GM23338 (cell line): ENCODE measurements around the gene ABCC10. TPM values are rescaled to one million over a fixed set of nuclear protein-coding genes. Genes with fewer than 3 reads are reported as not detected.

ENCODE experiments used
- ATAC-seq: fragments of 200-7000 bp; cut with Tn5 transposase; 3 replicates; pipeline ENCODE4 v1.9.1; 2020
- DNase-seq: peaks from one replicate; pipeline ENCODE4 v3.0.0-alpha.2; 2015; ENCODE audit warnings: low spot score
- H2AFZ ChIP-seq: fragments of 200-600 bp; sonication (generic); 2 replicates; pipeline ENCODE4 v1.8.0; 2016; ENCODE audit warnings: antibody characterized with exemption, mild to moderate bottlenecking, moderate library complexity
- H3F3A ChIP-seq: fragments of 200-600 bp; sonication (generic); replicated peaks from 2 replicates; pipeline ENCODE4 v1.8.0; 2017; ENCODE audit warnings: antibody characterized with exemption, mixed run types, low read depth
- H3K27ac ChIP-seq: fragments of 200-600 bp; sonication (generic); 2 replicates; pipeline ENCODE4 v1.6.1; 2016; ENCODE audit warnings: low read depth
- H3K27me3 ChIP-seq: fragments of 200-600 bp; sonication (generic); 2 replicates; pipeline ENCODE4 v1.8.0; 2016; ENCODE audit warnings: mild to moderate bottlenecking, mixed run types, moderate library complexity; ENCODE audit not compliant: insufficient read depth
- H3K36me3 ChIP-seq: fragments of 200-600 bp; sonication (generic); 2 replicates; pipeline ENCODE4 v1.8.0; 2016; ENCODE audit warnings: mild to moderate bottlenecking; ENCODE audit not compliant: insufficient read depth
- H3K4me1 ChIP-seq: fragments of 200-600 bp; sonication (generic); 2 replicates; pipeline ENCODE4 v1.8.0; 2016; ENCODE audit warnings: mild to moderate bottlenecking, moderate library complexity; ENCODE audit not compliant: insufficient read depth
- H3K4me2 ChIP-seq: fragments of 200-600 bp; sonication (generic); 2 replicates; pipeline ENCODE4 v1.7.1; 2017; ENCODE audit warnings: mixed run types
- H3K4me3 ChIP-seq: fragments of 200-600 bp; sonication (generic); 2 replicates; pipeline ENCODE4 v1.6.1; 2016; ENCODE audit warnings: mixed run types
- H3K79me2 ChIP-seq: fragments of 200-600 bp; sonication (generic); replicated peaks from 2 replicates; pipeline ENCODE4 v1.8.0; 2017; ENCODE audit warnings: mild to moderate bottlenecking; ENCODE audit not compliant: insufficient read depth
- H3K9me2 ChIP-seq: fragments of 200-600 bp; sonication (generic); 2 replicates; pipeline ENCODE4 v1.8.0; 2017; ENCODE audit not compliant: insufficient read depth
- H4K20me1 ChIP-seq: fragments of 200-600 bp; sonication (generic); replicated peaks from 2 replicates; pipeline ENCODE4 v1.8.0; 2017; ENCODE audit warnings: mild to moderate bottlenecking; ENCODE audit not compliant: insufficient read depth
- H3K27ac Mint-ChIP-seq: 2 replicates; pipeline ENCODE4 v1.8.0; 2020; ENCODE audit warnings: inconsistent platforms, mild to moderate bottlenecking, moderate library complexity, mixed read lengths
- H3K27me3 Mint-ChIP-seq: 3 replicates; pipeline ENCODE4 v1.8.0; 2022; ENCODE audit warnings: low read depth, mild to moderate bottlenecking, moderate library complexity, mixed read lengths, inconsistent platforms; ENCODE audit not compliant: insufficient read depth, poor library complexity
- H3K36me3 Mint-ChIP-seq: 3 replicates; pipeline ENCODE4 v1.8.0; 2021; ENCODE audit warnings: low read depth, mild to moderate bottlenecking, inconsistent platforms, moderate library complexity, mixed read lengths
- H3K4me1 Mint-ChIP-seq: 3 replicates; pipeline ENCODE4 v1.8.0; 2020; ENCODE audit warnings: mild to moderate bottlenecking, inconsistent platforms, mixed read lengths
- H3K4me3 Mint-ChIP-seq: 3 replicates; pipeline ENCODE4 v1.8.0; 2021; ENCODE audit warnings: moderate library complexity, mild to moderate bottlenecking, inconsistent platforms, mixed read lengths
- H3K9me3 Mint-ChIP-seq: 3 replicates; pipeline ENCODE4 v1.8.0; 2020; ENCODE audit warnings: moderate library complexity, mild to moderate bottlenecking, inconsistent platforms, mixed read lengths
- CREB1 ChIP-seq: fragments of 250-450 bp; sonication (Bioruptor Pico); IDR thresholded peaks from 2 replicates; pipeline ENCODE4 v1.5.0; 2020; ENCODE audit warnings: low read depth, mild to moderate bottlenecking, moderate library complexity
- EZH2 ChIP-seq: fragments of 200-600 bp; sonication (generic); IDR thresholded peaks from one replicate; pipeline ENCODE4 v1.8.0; 2017; ENCODE audit warnings: antibody characterized with exemption, mild to moderate bottlenecking, low read depth; ENCODE audit not compliant: unreplicated experiment
- NANOG ChIP-seq: IDR thresholded peaks from 2 replicates; pipeline ENCODE4 v1.6.1; 2016; ENCODE audit warnings: antibody characterized with exemption, borderline replicate concordance
- POLR2AphosphoS5 ChIP-seq: IDR thresholded peaks from 2 replicates; pipeline ENCODE4 v1.6.1; 2016; ENCODE audit warnings: antibody characterized with exemption, low read depth
- STAT1 ChIP-seq: IDR thresholded peaks from one replicate; pipeline ENCODE4 v1.6.1; 2016; ENCODE audit warnings: antibody characterized with exemption; ENCODE audit not compliant: unreplicated experiment
- ZNF331 ChIP-seq: fragments of 250-450 bp; sonication (Bioruptor Pico); IDR thresholded peaks from 2 replicates; pipeline ENCODE4 v1.5.0; 2020; ENCODE audit warnings: low read depth, mild to moderate bottlenecking, moderate library complexity
- polyA plus RNA-seq: library from polyadenylated mRNA; unstranded; fragments of >200 nt; fragmentation: Nextera tagmentation; extraction: Ambion mirVana; gene quantifications from 2 replicates; pipeline ENCODE4 v1.2.1, GENCODE V29; 2016
- total RNA-seq: library from RNA; depleted of rRNA; stranded (reverse); fragments of >200 nt; shearing (Covaris generic); gene quantifications from 2 replicates; pipeline ENCODE4 v1.2.3, GENCODE V29; 2014
- TF ChIP-seq, protein P1 (sequence below), 2 experiments: fragments of 200-600 bp in 1 of 2; sonication (generic) in 1 of 2; conservative IDR thresholded peaks; 2 replicates each; pipeline versions ENCODE4 v1.5.1 to v1.6.1; 2016 to 2017; ENCODE audit warnings: antibody characterized with exemption in 2 of 2, low read depth in 2 of 2, mild to moderate bottlenecking in 2 of 2, moderate library complexity in 1 of 2
- TF ChIP-seq, protein P2 (sequence below): fragments of 250-450 bp; sonication (Bioruptor Pico); IDR thresholded peaks from 2 replicates; pipeline ENCODE4 v1.5.0; 2020; ENCODE audit warnings: mild to moderate bottlenecking, moderate library complexity

ABCC10 gene
- total and polyA plus RNA-seq, 2 experiments from 2014 or later = 16.9 to 17.5 TPM

DNA sequence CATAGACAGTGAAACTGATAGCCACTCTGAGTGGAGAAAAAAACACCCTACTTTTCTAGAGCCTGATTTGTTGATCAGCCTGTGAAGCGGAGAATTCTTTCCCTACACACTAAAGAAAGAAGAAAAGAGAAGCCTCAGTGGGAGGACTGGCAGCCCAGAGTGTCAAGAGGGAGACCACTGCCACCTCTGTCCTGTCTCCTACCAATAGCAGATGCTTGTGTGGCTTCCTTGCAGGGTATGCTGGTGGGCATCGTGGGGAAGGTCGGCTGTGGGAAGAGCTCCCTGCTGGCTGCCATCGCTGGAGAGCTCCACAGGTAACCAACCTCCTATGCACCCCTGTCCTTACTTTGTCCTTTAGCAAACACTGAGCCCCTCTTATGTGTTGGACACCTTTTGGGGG lies 10.4 kb downstream of the ABCC10 start:
- Histone ChIP-seq H3K36me3 (no peaks in the 10 kb centered on the region), H3K4me3 (no peak overlapping the region), H3K79me2 (no peaks in the 10 kb centered on the region), H3K27ac (no peak overlapping the region), H3K9me2 (no peaks in the 10 kb centered on the region), H3K4me2 (no peak overlapping the region), H3F3A (no peaks in the 10 kb centered on the region), H2AFZ (no peak overlapping the region), H4K20me1 (no peaks in the 10 kb centered on the region; the same call in 1 of the 2 replicates), H3K27me3 (no peaks in the 10 kb centered on the region), H3K4me1 (no peaks in the 10 kb centered on the region)
- Mint-ChIP-seq H3K27me3 (peaks cover 7% of the 10 kb centered on the region), H3K9me3 (no peaks in the 10 kb centered on the region), H3K36me3 (peaks cover under 1% of the 10 kb centered on the region; the same call in 1 of the 3 replicates), H3K4me3 (no peak overlapping the region), H3K4me1 (no peaks in the 10 kb centered on the region), H3K27ac (no peak overlapping the region)
- no peak for TF ChIP-seq CREB1 (CRISPR knock-in tag)
- TF ChIP-seq NANOG = no peak
- DNase-seq (no peak), ATAC-seq (no peak)

DNA sequence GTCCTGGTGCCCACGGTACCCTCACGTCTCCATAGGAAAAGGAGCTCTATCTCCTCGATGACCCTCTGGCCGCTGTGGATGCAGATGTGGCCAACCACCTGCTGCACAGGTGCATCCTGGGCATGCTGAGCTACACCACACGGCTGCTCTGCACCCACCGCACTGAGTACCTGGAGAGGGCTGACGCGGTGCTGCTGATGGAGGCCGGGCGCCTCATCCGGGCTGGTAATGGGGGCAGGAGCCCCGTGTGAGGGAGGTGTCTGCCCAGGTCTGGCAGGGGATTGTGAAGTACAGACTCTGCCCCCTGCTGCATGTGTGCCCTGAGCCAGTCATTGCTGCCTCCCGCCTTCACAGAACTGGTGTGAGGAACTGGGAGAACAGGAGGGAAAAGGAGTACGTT lies 15.6 kb downstream of the ABCC10 start:
- Histone ChIP-seq H3K9me2 (no peaks in the 10 kb centered on the region), H3K4me3 (no peak overlapping the region), H3K27me3 (no peaks in the 10 kb centered on the region), H3K79me2 (no peaks in the 10 kb centered on the region), H2AFZ (no peak overlapping the region), H3F3A (no peaks in the 10 kb centered on the region), H4K20me1 (no peaks in the 10 kb centered on the region; the same call in 1 of the 2 replicates), H3K4me1 (no peaks in the 10 kb centered on the region), H3K36me3 (no peaks in the 10 kb centered on the region), H3K27ac (no peak overlapping the region), H3K4me2 (no peak overlapping the region)
- Mint-ChIP-seq H3K4me3 (no peak overlapping the region), H3K27me3 (peaks cover 5% of the 10 kb centered on the region), H3K36me3 (peaks cover 13% of the 10 kb centered on the region; the same call in 2 of the 3 replicates), H3K27ac (0 out of 2 replicates have a peak overlapping the region, but pooled peaks have one; percentile 40), H3K9me3 (no peaks in the 10 kb centered on the region), H3K4me1 (no peaks in the 10 kb centered on the region)
- DNase-seq (no peak), ATAC-seq (no peak)
- TF ChIP-seq, protein P1, sequence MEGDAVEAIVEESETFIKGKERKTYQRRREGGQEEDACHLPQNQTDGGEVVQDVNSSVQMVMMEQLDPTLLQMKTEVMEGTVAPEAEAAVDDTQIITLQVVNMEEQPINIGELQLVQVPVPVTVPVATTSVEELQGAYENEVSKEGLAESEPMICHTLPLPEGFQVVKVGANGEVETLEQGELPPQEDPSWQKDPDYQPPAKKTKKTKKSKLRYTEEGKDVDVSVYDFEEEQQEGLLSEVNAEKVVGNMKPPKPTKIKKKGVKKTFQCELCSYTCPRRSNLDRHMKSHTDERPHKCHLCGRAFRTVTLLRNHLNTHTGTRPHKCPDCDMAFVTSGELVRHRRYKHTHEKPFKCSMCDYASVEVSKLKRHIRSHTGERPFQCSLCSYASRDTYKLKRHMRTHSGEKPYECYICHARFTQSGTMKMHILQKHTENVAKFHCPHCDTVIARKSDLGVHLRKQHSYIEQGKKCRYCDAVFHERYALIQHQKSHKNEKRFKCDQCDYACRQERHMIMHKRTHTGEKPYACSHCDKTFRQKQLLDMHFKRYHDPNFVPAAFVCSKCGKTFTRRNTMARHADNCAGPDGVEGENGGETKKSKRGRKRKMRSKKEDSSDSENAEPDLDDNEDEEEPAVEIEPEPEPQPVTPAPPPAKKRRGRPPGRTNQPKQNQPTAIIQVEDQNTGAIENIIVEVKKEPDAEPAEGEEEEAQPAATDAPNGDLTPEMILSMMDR (conservative IDR thresholded peaks at IDR 0.05; ENCODE audit: low read depth in 2 of 2) = 0 out of 4 replicates have a peak, but pooled peaks of 1 of the 2 experiments have one; percentile 2
- TF ChIP-seq, protein P2, sequence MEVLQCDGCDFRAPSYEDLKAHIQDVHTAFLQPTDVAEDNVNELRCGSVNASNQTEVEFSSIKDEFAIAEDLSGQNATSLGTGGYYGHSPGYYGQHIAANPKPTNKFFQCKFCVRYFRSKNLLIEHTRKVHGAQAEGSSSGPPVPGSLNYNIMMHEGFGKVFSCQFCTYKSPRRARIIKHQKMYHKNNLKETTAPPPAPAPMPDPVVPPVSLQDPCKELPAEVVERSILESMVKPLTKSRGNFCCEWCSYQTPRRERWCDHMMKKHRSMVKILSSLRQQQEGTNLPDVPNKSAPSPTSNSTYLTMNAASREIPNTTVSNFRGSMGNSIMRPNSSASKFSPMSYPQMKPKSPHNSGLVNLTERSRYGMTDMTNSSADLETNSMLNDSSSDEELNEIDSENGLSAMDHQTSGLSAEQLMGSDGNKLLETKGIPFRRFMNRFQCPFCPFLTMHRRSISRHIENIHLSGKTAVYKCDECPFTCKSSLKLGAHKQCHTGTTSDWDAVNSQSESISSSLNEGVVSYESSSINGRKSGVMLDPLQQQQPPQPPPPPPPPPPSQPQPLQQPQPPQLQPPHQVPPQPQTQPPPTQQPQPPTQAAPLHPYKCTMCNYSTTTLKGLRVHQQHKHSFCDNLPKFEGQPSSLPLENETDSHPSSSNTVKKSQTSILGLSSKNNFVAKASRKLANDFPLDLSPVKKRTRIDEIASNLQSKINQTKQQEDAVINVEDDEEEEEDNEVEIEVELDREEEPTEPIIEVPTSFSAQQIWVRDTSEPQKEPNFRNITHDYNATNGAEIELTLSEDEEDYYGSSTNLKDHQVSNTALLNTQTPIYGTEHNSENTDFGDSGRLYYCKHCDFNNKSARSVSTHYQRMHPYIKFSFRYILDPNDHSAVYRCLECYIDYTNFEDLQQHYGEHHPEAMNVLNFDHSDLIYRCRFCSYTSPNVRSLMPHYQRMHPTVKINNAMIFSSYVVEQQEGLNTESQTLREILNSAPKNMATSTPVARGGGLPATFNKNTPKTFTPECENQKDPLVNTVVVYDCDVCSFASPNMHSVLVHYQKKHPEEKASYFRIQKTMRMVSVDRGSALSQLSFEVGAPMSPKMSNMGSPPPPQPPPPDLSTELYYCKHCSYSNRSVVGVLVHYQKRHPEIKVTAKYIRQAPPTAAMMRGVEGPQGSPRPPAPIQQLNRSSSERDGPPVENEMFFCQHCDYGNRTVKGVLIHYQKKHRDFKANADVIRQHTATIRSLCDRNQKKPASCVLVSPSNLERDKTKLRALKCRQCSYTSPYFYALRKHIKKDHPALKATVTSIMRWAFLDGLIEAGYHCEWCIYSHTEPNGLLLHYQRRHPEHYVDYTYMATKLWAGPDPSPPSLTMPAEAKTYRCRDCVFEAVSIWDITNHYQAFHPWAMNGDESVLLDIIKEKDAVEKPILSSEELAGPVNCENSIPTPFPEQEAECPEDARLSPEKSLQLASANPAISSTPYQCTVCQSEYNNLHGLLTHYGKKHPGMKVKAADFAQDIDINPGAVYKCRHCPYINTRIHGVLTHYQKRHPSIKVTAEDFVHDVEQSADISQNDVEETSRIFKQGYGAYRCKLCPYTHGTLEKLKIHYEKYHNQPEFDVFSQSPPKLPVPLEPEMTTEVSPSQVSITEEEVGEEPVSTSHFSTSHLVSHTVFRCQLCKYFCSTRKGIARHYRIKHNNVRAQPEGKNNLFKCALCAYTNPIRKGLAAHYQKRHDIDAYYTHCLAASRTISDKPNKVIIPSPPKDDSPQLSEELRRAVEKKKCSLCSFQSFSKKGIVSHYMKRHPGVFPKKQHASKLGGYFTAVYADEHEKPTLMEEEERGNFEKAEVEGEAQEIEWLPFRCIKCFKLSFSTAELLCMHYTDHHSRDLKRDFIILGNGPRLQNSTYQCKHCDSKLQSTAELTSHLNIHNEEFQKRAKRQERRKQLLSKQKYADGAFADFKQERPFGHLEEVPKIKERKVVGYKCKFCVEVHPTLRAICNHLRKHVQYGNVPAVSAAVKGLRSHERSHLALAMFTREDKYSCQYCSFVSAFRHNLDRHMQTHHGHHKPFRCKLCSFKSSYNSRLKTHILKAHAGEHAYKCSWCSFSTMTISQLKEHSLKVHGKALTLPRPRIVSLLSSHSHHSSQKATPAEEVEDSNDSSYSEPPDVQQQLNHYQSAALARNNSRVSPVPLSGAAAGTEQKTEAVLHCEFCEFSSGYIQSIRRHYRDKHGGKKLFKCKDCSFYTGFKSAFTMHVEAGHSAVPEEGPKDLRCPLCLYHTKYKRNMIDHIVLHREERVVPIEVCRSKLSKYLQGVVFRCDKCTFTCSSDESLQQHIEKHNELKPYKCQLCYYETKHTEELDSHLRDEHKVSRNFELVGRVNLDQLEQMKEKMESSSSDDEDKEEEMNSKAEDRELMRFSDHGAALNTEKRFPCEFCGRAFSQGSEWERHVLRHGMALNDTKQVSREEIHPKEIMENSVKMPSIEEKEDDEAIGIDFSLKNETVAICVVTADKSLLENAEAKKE = no peak
- TF ChIP-seq POLR2AphosphoS5 (no peak), EZH2 (no peak), STAT1 (no peak), ZNF331 (CRISPR knock-in tag) (no peak)
